Stimulated activated CD4-positive, alpha-beta T cell treated with anti-CD3 and anti-CD28 coated beads, Interleukin-2, amount 100 ng/mL, for 48 hours (primary cell): Measurements from ENCODE around the gene VTA1.
"Not testable (repeated sequence)": the region's sequence is repeated elsewhere in the genome, so short reads cannot be mapped to it uniquely, and the experiment has no call there.

Experiments used
- DNase-seq, 2 donors: peaks; one replicate each; pipeline ENCODE4 v3.0.0-alpha.2; 2020

The VTA1 gene

GRCh38 chr6:142146828-142147662, at the start of gene VTA1, which contains the start of gene NMBR:
VTA1 (plus strand) TSS chr6:142147263; CDS start chr6:142147288, 25 bp downstream.
NMBR (minus strand) TSS chr6:142147122; CDS start chr6:142088658, 58,464 bp downstream.
- DNase-seq: peak; percentile 87 to 91

- DNase-seq: not testable (repeated sequence)
Observed at GRCh38 chr6:142104820-142105219, 42.2 kb upstream of the VTA1 start.

- DNase-seq: not testable (repeated sequence)
Observed at GRCh38 chr6:142110820-142111219, 36.2 kb upstream of the VTA1 start.

- peak; percentile 73 to 76 for DNase-seq
Observed at GRCh38 chr6:142112451-142113061, 34.5 kb upstream of the VTA1 start.

- DNase-seq: no peak
Observed at GRCh38 chr6:142117366-142117765, 29.7 kb upstream of the VTA1 start.

GRCh38 chr6:142118328-142118727, 28.7 kb upstream of the VTA1 start:
- DNase-seq: no peak

GRCh38 chr6:142118925-142119324, 28.1 kb upstream of the VTA1 start:
- DNase-seq: no peak

- DNase-seq: no peak
Observed at GRCh38 chr6:142121342-142121741, 25.7 kb upstream of the VTA1 start.

- DNase-seq: no peak
Observed at GRCh38 chr6:142130814-142131213, 16.2 kb upstream of the VTA1 start.

- no peak for DNase-seq
Observed at GRCh38 chr6:142132625-142133024, 14.4 kb upstream of the VTA1 start, which contains the start of gene GJE1. GJE1 (plus strand) TSS chr6:142132925; CDS start chr6:142133159, 234 bp downstream.

- DNase-seq: no peak
Observed at GRCh38 chr6:142138876-142139275, 8.2 kb upstream of the VTA1 start.

- not testable (repeated sequence) for DNase-seq
Observed at GRCh38 chr6:142141531-142141930, 5.5 kb upstream of the VTA1 start.

- no peak for DNase-seq
Observed at GRCh38 chr6:142152746-142153145, 5.7 kb downstream of the VTA1 start.

- DNase-seq: no peak
Observed at GRCh38 chr6:142153196-142153595, 6.1 kb downstream of the VTA1 start.

GRCh38 chr6:142154336-142154735, 7.3 kb downstream of the VTA1 start:
- DNase-seq: no peak

- no peak for DNase-seq
Observed at GRCh38 chr6:142155091-142155490, 8.0 kb downstream of the VTA1 start.

GRCh38 chr6:142155895-142156757, 9.1 kb downstream of the VTA1 start:
- DNase-seq: no peak

GRCh38 chr6:142156758-142157068, 9.7 kb downstream of the VTA1 start:
- not testable (repeated sequence) for DNase-seq

- DNase-seq: no peak
Observed at GRCh38 chr6:142162780-142163179, 15.7 kb downstream of the VTA1 start.

- no peak for DNase-seq
Observed at GRCh38 chr6:142165227-142165626, 18.2 kb downstream of the VTA1 start.

GRCh38 chr6:142167071-142167470, 20.0 kb downstream of the VTA1 start:
- no peak for DNase-seq

GRCh38 chr6:142167486-142167885, 20.4 kb downstream of the VTA1 start:
- no peak for DNase-seq

GRCh38 chr6:142171351-142171750, 24.3 kb downstream of the VTA1 start:
- no peak for DNase-seq
